Activated CD4-positive, alpha-beta T cell treated with anti-CD3 and anti-CD28 coated beads for 48 hours (primary cell): Measurements from ENCODE around the gene RUFY4.

Experiments used
- DNase-seq: peaks from one replicate; pipeline ENCODE4 v3.0.0-alpha.2; 2020

Gene RUFY4

GRCh38 chr2:218068721-218069334 is at the start of gene RUFY4:
Gene RUFY4 (plus strand): TSS chr2:218069253. CDS start chr2:218070606, 1,353 bp downstream.
- DNase-seq: peak; percentile 73

- DNase-seq: no peak
Observed at GRCh38 chr2:218019411-218020060, 49.5 kb upstream of the RUFY4 start.

GRCh38 chr2:218020281-218020680 is 48.8 kb upstream of the RUFY4 start:
- DNase-seq: no peak

- no peak for DNase-seq
Observed at GRCh38 chr2:218020966-218021535, 48.0 kb upstream of the RUFY4 start.

GRCh38 chr2:218021536-218022071 is 47.4 kb upstream of the RUFY4 start:
- no peak for DNase-seq

- no peak for DNase-seq
Observed at GRCh38 chr2:218022131-218022850, 46.8 kb upstream of the RUFY4 start.

GRCh38 chr2:218022851-218023530 is 46.1 kb upstream of the RUFY4 start:
- no peak for DNase-seq

GRCh38 chr2:218023636-218024035 is 45.4 kb upstream of the RUFY4 start:
- no peak for DNase-seq

GRCh38 chr2:218024336-218024735 is 44.7 kb upstream of the RUFY4 start:
- DNase-seq: no peak

- DNase-seq: peak; percentile 0
Observed at GRCh38 chr2:218024871-218025270, 44.2 kb upstream of the RUFY4 start.

- DNase-seq: no peak
Observed at GRCh38 chr2:218026244-218026643, 42.8 kb upstream of the RUFY4 start.

- no peak for DNase-seq
Observed at GRCh38 chr2:218026676-218027425, 42.2 kb upstream of the RUFY4 start.

- DNase-seq: no peak
Observed at GRCh38 chr2:218027426-218028188, 41.4 kb upstream of the RUFY4 start.

- DNase-seq: no peak
Observed at GRCh38 chr2:218028189-218028495, 40.9 kb upstream of the RUFY4 start.

GRCh38 chr2:218028562-218029348 is 40.3 kb upstream of the RUFY4 start:
- DNase-seq: no peak

GRCh38 chr2:218029366-218030360 is 39.4 kb upstream of the RUFY4 start:
- no peak for DNase-seq

- DNase-seq: no peak
Observed at GRCh38 chr2:218030409-218031195, 38.5 kb upstream of the RUFY4 start.

- DNase-seq: no peak
Observed at GRCh38 chr2:218031261-218031660, 37.8 kb upstream of the RUFY4 start.
